ENCODE data around the gene TADA2B. TPM values are rescaled to one million over a fixed set of nuclear protein-coding genes. Genes with fewer than 3 reads are reported as not detected.
A peak's percentile ranks its signal among the peaks of the same experiment; 100 is the strongest.

The TADA2B gene
- total RNA-seq, 1 donor from 2014 or later = 19.8 TPM

DNA sequence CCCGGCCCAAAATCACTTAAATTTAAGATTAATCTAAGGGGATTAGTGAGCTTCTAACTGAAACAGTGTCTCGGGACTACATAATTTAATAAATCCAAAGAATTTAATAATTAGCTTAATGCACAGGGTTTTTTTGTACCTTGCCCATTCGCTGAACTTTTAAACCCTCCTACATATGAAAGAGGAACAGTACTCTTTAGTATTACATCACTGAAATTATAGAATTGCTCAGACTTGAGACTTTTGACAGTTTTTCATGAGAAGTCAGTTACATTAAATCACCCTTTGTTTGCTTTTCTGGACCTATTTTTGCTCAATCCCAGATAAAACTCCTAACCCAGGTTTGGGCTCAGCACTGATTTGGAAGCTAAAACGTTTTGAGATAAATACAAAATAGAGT is 2.4 kb upstream of the TADA2B start:
- H3K79me2 ChIP-seq (ENCODE audit: insufficient read depth, low read length) = peaks cover 24% of the 10 kb centered on the region
- H3K27me3 Mint-ChIP-seq (ENCODE audit: low read depth, unreplicated experiment) = no peaks in the 10 kb centered on the region

GRCh38 chr4:7041246-7041645 is 1.9 kb upstream of the TADA2B start:
- Histone ChIP-seq H3K79me2 (ENCODE audit: insufficient read depth, low read length) (peaks cover 28% of the 10 kb centered on the region), H3K4me1 (ENCODE audit: insufficient read depth, low read length) (peaks cover 25% of the 10 kb centered on the region), H3K9me3 (ENCODE audit: insufficient read depth, low read depth, low read length) (no peaks in the 10 kb centered on the region), H3K4me2 (ENCODE audit: low read length) (peak overlapping the region; percentile 99), H2AFZ (ENCODE audit: low read depth, low read length) (no peak overlapping the region), H3K27ac (ENCODE audit: low read depth, low read length) (no peak overlapping the region), H4K20me1 (ENCODE audit: insufficient read depth, low read length) (peaks cover 26% of the 10 kb centered on the region), H3K27me3 (ENCODE audit: insufficient read depth, low read length) (no peaks in the 10 kb centered on the region), H3K36me3 (ENCODE audit: insufficient read depth, low read length) (no peaks in the 10 kb centered on the region), H3K4me3 (ENCODE audit: insufficient read depth, low read depth, low read length) (no peak overlapping the region), H3K9ac (ENCODE audit: low read length) (no peak overlapping the region)
- H3K27me3 Mint-ChIP-seq (ENCODE audit: low read depth, unreplicated experiment) = no peaks in the 10 kb centered on the region
- no peak overlapping the region for H3K4me3 Mint-ChIP-seq (ENCODE audit: unreplicated experiment)
- H3K9me3 Mint-ChIP-seq (ENCODE audit: unreplicated experiment) = no peaks in the 10 kb centered on the region
- H3K36me3 Mint-ChIP-seq (ENCODE audit: low read depth, unreplicated experiment) = peaks cover 3% of the 10 kb centered on the region
- TF ChIP-seq, protein P1, sequence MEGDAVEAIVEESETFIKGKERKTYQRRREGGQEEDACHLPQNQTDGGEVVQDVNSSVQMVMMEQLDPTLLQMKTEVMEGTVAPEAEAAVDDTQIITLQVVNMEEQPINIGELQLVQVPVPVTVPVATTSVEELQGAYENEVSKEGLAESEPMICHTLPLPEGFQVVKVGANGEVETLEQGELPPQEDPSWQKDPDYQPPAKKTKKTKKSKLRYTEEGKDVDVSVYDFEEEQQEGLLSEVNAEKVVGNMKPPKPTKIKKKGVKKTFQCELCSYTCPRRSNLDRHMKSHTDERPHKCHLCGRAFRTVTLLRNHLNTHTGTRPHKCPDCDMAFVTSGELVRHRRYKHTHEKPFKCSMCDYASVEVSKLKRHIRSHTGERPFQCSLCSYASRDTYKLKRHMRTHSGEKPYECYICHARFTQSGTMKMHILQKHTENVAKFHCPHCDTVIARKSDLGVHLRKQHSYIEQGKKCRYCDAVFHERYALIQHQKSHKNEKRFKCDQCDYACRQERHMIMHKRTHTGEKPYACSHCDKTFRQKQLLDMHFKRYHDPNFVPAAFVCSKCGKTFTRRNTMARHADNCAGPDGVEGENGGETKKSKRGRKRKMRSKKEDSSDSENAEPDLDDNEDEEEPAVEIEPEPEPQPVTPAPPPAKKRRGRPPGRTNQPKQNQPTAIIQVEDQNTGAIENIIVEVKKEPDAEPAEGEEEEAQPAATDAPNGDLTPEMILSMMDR (IDR thresholded peaks at IDR 0.05; ENCODE audit: insufficient read depth, low read depth, low read length) = no peak
- TF ChIP-seq EZH2 (IDR thresholded peaks at IDR 0.05; ENCODE audit: insufficient read depth, low read length) = no peak
- H3K27ac Mint-ChIP-seq (ENCODE audit: unreplicated experiment) = no peak overlapping the region
- DNase-seq (ENCODE audit: low read depth) = no peak
- H3K4me1 Mint-ChIP-seq (ENCODE audit: low read depth, unreplicated experiment) = peaks cover 33% of the 10 kb centered on the region
- no peak for FAIRE-seq

More for the DNA sequence above, 2.4 kb upstream of the TADA2B start:
- no peaks in the 10 kb centered on the region for H3K9me3 ChIP-seq (ENCODE audit: insufficient read depth, low read depth, low read length)
- H3K27me3 ChIP-seq (ENCODE audit: insufficient read depth, low read length) = no peaks in the 10 kb centered on the region
- no peak overlapping the region for H3K27ac ChIP-seq (ENCODE audit: low read depth, low read length)
- Mint-ChIP-seq H3K9me3 (ENCODE audit: unreplicated experiment) (no peaks in the 10 kb centered on the region), H3K4me1 (ENCODE audit: low read depth, unreplicated experiment) (peaks cover 32% of the 10 kb centered on the region), H3K27ac (ENCODE audit: unreplicated experiment) (peak overlapping the region; percentile 72), H3K36me3 (ENCODE audit: low read depth, unreplicated experiment) (peaks cover under 1% of the 10 kb centered on the region), H3K4me3 (ENCODE audit: unreplicated experiment) (peak overlapping the region; percentile 74)
- no peaks in the 10 kb centered on the region for H3K36me3 ChIP-seq (ENCODE audit: insufficient read depth, low read length)
- no peak overlapping the region for H2AFZ ChIP-seq (ENCODE audit: low read depth, low read length)
- H3K4me2 ChIP-seq (ENCODE audit: low read length) = no peak overlapping the region
- H4K20me1 ChIP-seq (ENCODE audit: insufficient read depth, low read length) = peaks cover 21% of the 10 kb centered on the region
- TF ChIP-seq, protein P1 (IDR thresholded peaks at IDR 0.05; ENCODE audit: insufficient read depth, low read depth, low read length) = no peak
- no peak for TF ChIP-seq EZH2 (IDR thresholded peaks at IDR 0.05; ENCODE audit: insufficient read depth, low read length)
- DNase-seq (ENCODE audit: low read depth) = no peak
- H3K9ac ChIP-seq (ENCODE audit: low read length) = no peak overlapping the region
- FAIRE-seq = no peak
- no peak overlapping the region for H3K4me3 ChIP-seq (ENCODE audit: insufficient read depth, low read depth, low read length)
- peaks cover 27% of the 10 kb centered on the region for H3K4me1 ChIP-seq (ENCODE audit: insufficient read depth, low read length)

DNA sequence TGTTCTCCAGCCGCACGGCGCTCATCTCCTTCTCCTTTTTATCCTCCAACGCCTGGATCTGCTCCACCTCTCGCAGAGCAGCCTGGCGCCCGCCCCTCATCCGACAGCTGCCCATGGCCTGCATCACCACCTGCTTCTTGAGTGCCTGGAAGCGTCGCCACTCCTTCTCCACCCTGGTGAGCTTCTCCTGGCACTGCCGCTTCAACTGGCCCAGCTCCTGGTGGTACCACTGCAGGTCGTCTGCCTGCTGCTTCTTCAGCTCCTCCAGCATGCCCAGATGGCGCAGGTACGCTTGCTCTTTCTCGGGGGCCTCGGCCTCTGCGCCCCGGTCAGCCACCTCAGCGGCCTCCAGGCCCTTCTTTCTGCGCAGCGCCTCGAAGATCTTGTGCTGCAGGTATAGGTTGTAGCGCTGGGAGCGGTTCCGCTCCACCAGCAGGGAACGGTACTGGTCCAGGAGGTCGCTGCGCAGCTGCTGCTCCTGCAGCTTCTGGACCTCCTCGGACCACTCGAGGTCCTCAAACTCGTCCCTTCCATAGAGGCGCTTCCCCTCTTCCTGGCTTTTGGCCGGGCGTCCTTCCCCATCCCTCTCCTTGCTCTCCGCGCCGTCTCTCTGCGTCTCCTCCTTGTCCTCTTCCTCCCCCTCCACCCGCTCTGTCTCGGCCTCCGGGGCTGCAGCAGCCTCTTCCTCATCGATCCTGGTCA is 1.2 kb upstream of the TADA2B start:
- Histone ChIP-seq H3K27ac (ENCODE audit: low read depth, low read length) (peak overlapping the region; percentile 81), H3K9me3 (ENCODE audit: insufficient read depth, low read depth, low read length) (no peaks in the 10 kb centered on the region), H3K4me3 (ENCODE audit: insufficient read depth, low read depth, low read length) (peak overlapping the region; percentile 77), H3K79me2 (ENCODE audit: insufficient read depth, low read length) (peaks cover 35% of the 10 kb centered on the region), H3K9ac (ENCODE audit: low read length) (peak overlapping the region; percentile 85), H3K27me3 (ENCODE audit: insufficient read depth, low read length) (no peaks in the 10 kb centered on the region), H3K36me3 (ENCODE audit: insufficient read depth, low read length) (no peaks in the 10 kb centered on the region), H3K4me1 (ENCODE audit: insufficient read depth, low read length) (peaks cover 21% of the 10 kb centered on the region), H2AFZ (ENCODE audit: low read depth, low read length) (peak overlapping the region; percentile 97), H3K4me2 (ENCODE audit: low read length) (peak overlapping the region; percentile 99), H4K20me1 (ENCODE audit: insufficient read depth, low read length) (peaks cover 33% of the 10 kb centered on the region)
- TF ChIP-seq, protein P1 (IDR thresholded peaks at IDR 0.05; ENCODE audit: insufficient read depth, low read depth, low read length) = no peak
- no peak for TF ChIP-seq EZH2 (IDR thresholded peaks at IDR 0.05; ENCODE audit: insufficient read depth, low read length)
- no peak for DNase-seq (ENCODE audit: low read depth)
- FAIRE-seq = no peak
- Mint-ChIP-seq H3K36me3 (ENCODE audit: low read depth, unreplicated experiment) (peaks cover 5% of the 10 kb centered on the region), H3K27ac (ENCODE audit: unreplicated experiment) (peak overlapping the region; percentile 96), H3K27me3 (ENCODE audit: low read depth, unreplicated experiment) (no peaks in the 10 kb centered on the region), H3K4me3 (ENCODE audit: unreplicated experiment) (peak overlapping the region; percentile 93), H3K4me1 (ENCODE audit: low read depth, unreplicated experiment) (peaks cover 36% of the 10 kb centered on the region), H3K9me3 (ENCODE audit: unreplicated experiment) (no peaks in the 10 kb centered on the region)

All from astrocyte (in vitro differentiated cells and primary cell).